Breast epithelium (tissue), 3 donors: ENCODE data around the gene ZSCAN20.

Source experiments
- POLR2AphosphoS5 ChIP-seq, 3 donors: sonication (generic); formaldehyde crosslinking; IDR thresholded peaks; one replicate each; pipeline ENCODE4 v1.6.1; 2017; ENCODE audit warnings: antibody characterized with exemption in 3 of 3
- TF ChIP-seq, protein P1 (sequence below), 3 donors: fragments of 450-650 bp; IDR thresholded peaks; one replicate each; pipeline ENCODE4 v1.5.1; 2016 to 2017; ENCODE audit warnings: antibody characterized with exemption in 3 of 3, mild to moderate bottlenecking in 3 of 3, moderate library complexity in 3 of 3

DNA sequence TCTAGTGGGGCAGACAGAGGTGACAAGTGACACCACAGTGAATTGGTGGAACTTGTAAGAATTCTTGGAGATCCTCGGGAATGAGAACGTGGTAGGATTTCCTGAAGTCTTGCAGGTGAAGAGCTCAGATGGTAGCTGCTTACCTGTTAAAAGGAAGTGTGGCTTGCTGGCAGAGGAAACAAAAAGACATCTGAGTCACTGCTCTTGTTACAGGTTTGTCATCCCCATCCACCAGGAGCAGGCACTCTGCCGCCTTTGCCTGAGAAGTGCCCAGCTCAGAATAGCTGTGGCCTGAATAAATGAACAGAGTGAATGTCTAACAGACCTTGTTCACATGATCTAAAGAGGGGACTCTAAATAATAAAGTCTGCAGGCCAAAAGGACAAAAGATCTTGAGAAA lies 12.3 kb upstream of the ZSCAN20 start:
- TF ChIP-seq, protein P1, sequence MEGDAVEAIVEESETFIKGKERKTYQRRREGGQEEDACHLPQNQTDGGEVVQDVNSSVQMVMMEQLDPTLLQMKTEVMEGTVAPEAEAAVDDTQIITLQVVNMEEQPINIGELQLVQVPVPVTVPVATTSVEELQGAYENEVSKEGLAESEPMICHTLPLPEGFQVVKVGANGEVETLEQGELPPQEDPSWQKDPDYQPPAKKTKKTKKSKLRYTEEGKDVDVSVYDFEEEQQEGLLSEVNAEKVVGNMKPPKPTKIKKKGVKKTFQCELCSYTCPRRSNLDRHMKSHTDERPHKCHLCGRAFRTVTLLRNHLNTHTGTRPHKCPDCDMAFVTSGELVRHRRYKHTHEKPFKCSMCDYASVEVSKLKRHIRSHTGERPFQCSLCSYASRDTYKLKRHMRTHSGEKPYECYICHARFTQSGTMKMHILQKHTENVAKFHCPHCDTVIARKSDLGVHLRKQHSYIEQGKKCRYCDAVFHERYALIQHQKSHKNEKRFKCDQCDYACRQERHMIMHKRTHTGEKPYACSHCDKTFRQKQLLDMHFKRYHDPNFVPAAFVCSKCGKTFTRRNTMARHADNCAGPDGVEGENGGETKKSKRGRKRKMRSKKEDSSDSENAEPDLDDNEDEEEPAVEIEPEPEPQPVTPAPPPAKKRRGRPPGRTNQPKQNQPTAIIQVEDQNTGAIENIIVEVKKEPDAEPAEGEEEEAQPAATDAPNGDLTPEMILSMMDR (IDR thresholded peaks at IDR 0.05) = no peak
- no peak for TF ChIP-seq POLR2AphosphoS5 (IDR thresholded peaks at IDR 0.05)
